Left lung (tissue), 10 donors: ENCODE data around the gene TMC3. TPM values are rescaled to one million over a fixed set of nuclear protein-coding genes. Genes with fewer than 3 reads are reported as not detected.

ENCODE experiments used
- ATAC-seq: fragments of 200-7000 bp; cut with Tn5 transposase; one replicate; pipeline ENCODE4 v1.9.1; 2020; ENCODE audit warnings: moderate library complexity
- DNase-seq, 4 donors: peaks; one replicate each; pipeline ENCODE4 v3.0.0-alpha.2; 2013 to 2020
- H3K27ac ChIP-seq, 2 donors: fragments of 200-600 bp; sonication (generic) in 1 of 2; one replicate each; pipeline versions ENCODE4 v1.5.0 to v1.8.0; 2020 to 2021
- H3K27me3 ChIP-seq, 2 donors: fragments of 200-600 bp; sonication (generic) in 1 of 2; one replicate each; pipeline versions ENCODE4 v1.5.0 to v1.8.0; 2020 to 2021
- H3K36me3 ChIP-seq, 2 donors: fragments of 200-600 bp; sonication (generic) in 1 of 2; one replicate each; pipeline versions ENCODE4 v1.5.0 to v1.8.0; 2020 to 2021
- H3K4me1 ChIP-seq, 2 donors: fragments of 200-600 bp; one replicate each; pipeline ENCODE4 v1.8.0; 2021
- H3K4me3 ChIP-seq, 2 donors: fragments of 200-600 bp; sonication (generic) in 1 of 2; one replicate each; pipeline versions ENCODE4 v1.5.0 to v1.8.0; 2020 to 2021; ENCODE audit warnings: mild to moderate bottlenecking in 1 of 2
- H3K9me3 ChIP-seq, 2 donors: fragments of 200-600 bp; sonication (generic) in 1 of 2; one replicate each; pipeline versions ENCODE4 v1.5.0 to v1.8.0; 2020 to 2021
- CTCF ChIP-seq, 2 donors: fragments of 200-600 bp; sonication (generic) in 1 of 2; IDR thresholded peaks; one replicate each; pipeline versions ENCODE4 v1.5.0 to v1.8.0; 2021; ENCODE audit warnings: antibody characterized with exemption in 2 of 2
- intact Hi-C, 2 donors: fragments of 100-400 bp; cut with DNase I; formaldehyde crosslinking; loops; one replicate each; pipeline versions ENCODE4 v1.11.2 to v1.14.2; 2022
- polyA plus RNA-seq, 6 donors: library from polyadenylated mRNA; unstranded; fragments of 120-200 nt; gene quantifications; one replicate each; pipeline ENCODE4 v1.2.1, GENCODE V29; 2013; ENCODE audit not compliant: insufficient read length in 6 of 6
- total RNA-seq, 2 donors: library from RNA; stranded (reverse); fragmentation: NEBNext Ultra II Directional; extraction: Animal tissue kit (Norgen Biotek cat#: 25700); gene quantifications; one replicate each; pipeline ENCODE4 v1.2.1, GENCODE V29; 2021
- donor health status: DM: no; HTN: yes; CAD: no.
- donor health status: DM: no; HTN: no; CAD: no.

Gene TMC3
- total and polyA plus RNA-seq, 8 donors, result 0.14 to 0.31 (median 0.25) TPM; not detected in 2

GRCh38 chr15:81309647-81310450, 64.2 kb downstream of the TMC3 start:
- DNase-seq (no peak), ATAC-seq (no peak)
- H3K27me3 ChIP-seq, result no peaks in the 10 kb centered on the region
- no peak overlapping the region for H3K27ac ChIP-seq
- TF ChIP-seq CTCF (IDR thresholded peaks at IDR 0.05), result no peak
- peaks cover 0 to 75% of the 10 kb centered on the region in 2 donors for H3K36me3 ChIP-seq
- no peaks in the 10 kb centered on the region for H3K9me3 ChIP-seq
- no peak overlapping the region for H3K4me3 ChIP-seq
- intact Hi-C loops, result no loop called here
- H3K4me1 ChIP-seq, result peaks cover 5 to 38% of the 10 kb centered on the region in 2 donors

GRCh38 chr15:81308260-81308659, 65.8 kb downstream of the TMC3 start:
- no peak for ATAC-seq
- DNase-seq, result no peak
- Histone ChIP-seq H3K4me3 (no peak overlapping the region), H3K27ac (no peak overlapping the region), H3K27me3 (no peaks in the 10 kb centered on the region), H3K4me1 (peaks cover 12 to 47% of the 10 kb centered on the region in 2 donors), H3K9me3 (no peaks in the 10 kb centered on the region), H3K36me3 (peaks cover 0 to 81% of the 10 kb centered on the region in 2 donors)
- intact Hi-C loops, result no loop called here
- TF ChIP-seq CTCF (IDR thresholded peaks at IDR 0.05), result no peak

GRCh38 chr15:81304226-81304625, 69.8 kb downstream of the TMC3 start:
- H3K27me3 ChIP-seq, result no peaks in the 10 kb centered on the region
- intact Hi-C loops, result no loop called here
- H3K9me3 ChIP-seq, result no peaks in the 10 kb centered on the region
- peak overlapping the region; percentile 69 to 77 for H3K27ac ChIP-seq
- ATAC-seq (peak; percentile 77), DNase-seq (peak in 1 of 4 donors; percentile 75)
- H3K4me3 ChIP-seq, result no peak overlapping the region
- no peak for TF ChIP-seq CTCF (IDR thresholded peaks at IDR 0.05)
- H3K36me3 ChIP-seq, result peaks cover 0 to 84% of the 10 kb centered on the region in 2 donors
- peaks cover 15 to 61% of the 10 kb centered on the region in 2 donors for H3K4me1 ChIP-seq

GRCh38 chr15:81303244-81304225, 70.5 kb downstream of the TMC3 start:
- Histone ChIP-seq H3K4me3 (no peak overlapping the region), H3K9me3 (no peaks in the 10 kb centered on the region), H3K4me1 (peaks cover 15 to 68% of the 10 kb centered on the region in 2 donors), H3K27ac (peak overlapping the region; percentile 69 to 77), H3K27me3 (no peaks in the 10 kb centered on the region), H3K36me3 (peaks cover 0 to 77% of the 10 kb centered on the region in 2 donors)
- ATAC-seq, result peak; percentile 36
- no peak for TF ChIP-seq CTCF (IDR thresholded peaks at IDR 0.05)
- intact Hi-C loops, result no loop called here
- no peak for DNase-seq
